KMS-11 (cell line): Measurements from ENCODE around the gene VAT1.

Experiments used
- H2AFZ ChIP-seq: fragments of 200-600 bp; sonication (generic); 2 replicates; pipeline ENCODE4 v1.6.1; 2016; ENCODE audit warnings: antibody characterized with exemption, mixed run types, low read depth
- H3K27ac ChIP-seq: fragments of 200-600 bp; sonication (generic); 2 replicates; pipeline ENCODE4 v1.6.1; 2016; ENCODE audit warnings: mild to moderate bottlenecking, mixed run types
- H3K27me3 ChIP-seq: fragments of 200-600 bp; sonication (generic); 2 replicates; pipeline ENCODE4 v1.6.1; 2017; ENCODE audit warnings: mild to moderate bottlenecking, low read depth, mixed run types, moderate library complexity; ENCODE audit not compliant: insufficient read depth
- H3K36me3 ChIP-seq: fragments of 200-600 bp; sonication (generic); 2 replicates; pipeline ENCODE4 v1.6.1; 2017; ENCODE audit warnings: mild to moderate bottlenecking, mixed run types; ENCODE audit not compliant: insufficient read depth
- H3K4me1 ChIP-seq: fragments of 200-600 bp; sonication (generic); 2 replicates; pipeline ENCODE4 v1.6.1; 2016; ENCODE audit warnings: mild to moderate bottlenecking, low read depth, mixed run types; ENCODE audit not compliant: poor library complexity, severe bottlenecking
- H3K4me2 ChIP-seq: fragments of 200-600 bp; sonication (generic); 2 replicates; pipeline ENCODE4 v1.7.0; 2016; ENCODE audit warnings: mild to moderate bottlenecking, mixed run types
- H3K4me3 ChIP-seq: fragments of 200-600 bp; sonication (generic); IDR thresholded peaks from 2 replicates; pipeline ENCODE4 v1.6.1; 2017; ENCODE audit warnings: low read depth, low read length, mixed read lengths; ENCODE audit not compliant: insufficient read depth
- H3K79me2 ChIP-seq: fragments of 200-600 bp; sonication (generic); 2 replicates; pipeline ENCODE4 v1.6.1; 2016; ENCODE audit warnings: low read depth, mixed run types; ENCODE audit not compliant: insufficient read depth
- H3K9ac ChIP-seq: fragments of 200-600 bp; sonication (generic); 2 replicates; pipeline ENCODE4 v1.6.1; 2016; ENCODE audit warnings: mild to moderate bottlenecking, mixed run types
- H4K20me1 ChIP-seq: fragments of 200-600 bp; sonication (generic); 2 replicates; pipeline ENCODE4 v1.6.1; 2016; ENCODE audit warnings: mild to moderate bottlenecking, mixed run types; ENCODE audit not compliant: insufficient read depth
- CTCF ChIP-seq: fragments of 200-600 bp; sonication (generic); conservative IDR thresholded peaks from 2 replicates; pipeline ENCODE4 v1.6.1; 2017; ENCODE audit warnings: low read depth, mild to moderate bottlenecking, antibody characterized with exemption, low read length, moderate library complexity, mixed read lengths

The VAT1 gene

DNA sequence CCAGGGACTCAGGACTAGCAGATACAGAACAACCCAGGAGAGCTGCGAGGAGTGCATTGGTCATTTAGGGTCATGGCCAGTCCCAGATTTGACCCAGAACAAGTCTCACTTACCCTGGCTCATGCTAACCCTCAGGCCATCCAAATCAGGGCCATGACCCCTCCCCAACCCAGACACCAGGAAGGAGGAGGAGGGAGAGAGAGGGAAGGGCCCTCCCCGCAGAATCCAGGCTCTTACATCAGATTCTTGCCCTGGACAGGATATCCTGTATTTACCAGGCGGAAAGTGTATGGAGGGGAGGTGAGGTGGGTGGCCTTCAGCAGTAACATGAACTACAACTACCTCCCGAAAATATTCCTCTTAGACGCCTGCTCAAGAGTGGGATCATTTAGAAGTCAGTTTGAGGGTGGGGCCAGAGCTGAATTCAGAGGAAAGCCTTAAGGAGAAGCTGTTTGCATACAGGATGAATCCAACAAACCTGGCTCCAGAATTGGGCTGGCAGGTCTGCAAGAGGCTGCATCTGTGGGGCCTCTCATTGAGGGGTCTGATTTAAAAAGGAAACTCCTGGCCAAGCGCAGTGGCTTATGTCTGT, 2.1 kb downstream of the VAT1 start:
- H3K27me3 ChIP-seq: no peaks in the 10 kb centered on the region
- no peaks in the 10 kb centered on the region for H3K79me2 ChIP-seq
- H3K27ac ChIP-seq: no peak overlapping the region
- no peaks in the 10 kb centered on the region for H4K20me1 ChIP-seq
- H2AFZ ChIP-seq: no peak overlapping the region
- no peak for TF ChIP-seq CTCF
- peaks cover 18% of the 10 kb centered on the region for H3K4me1 ChIP-seq
- no peak overlapping the region for H3K4me2 ChIP-seq
- no peak overlapping the region for H3K9ac ChIP-seq
- H3K36me3 ChIP-seq: no peaks in the 10 kb centered on the region
- H3K4me3 ChIP-seq: no peak overlapping the region

DNA sequence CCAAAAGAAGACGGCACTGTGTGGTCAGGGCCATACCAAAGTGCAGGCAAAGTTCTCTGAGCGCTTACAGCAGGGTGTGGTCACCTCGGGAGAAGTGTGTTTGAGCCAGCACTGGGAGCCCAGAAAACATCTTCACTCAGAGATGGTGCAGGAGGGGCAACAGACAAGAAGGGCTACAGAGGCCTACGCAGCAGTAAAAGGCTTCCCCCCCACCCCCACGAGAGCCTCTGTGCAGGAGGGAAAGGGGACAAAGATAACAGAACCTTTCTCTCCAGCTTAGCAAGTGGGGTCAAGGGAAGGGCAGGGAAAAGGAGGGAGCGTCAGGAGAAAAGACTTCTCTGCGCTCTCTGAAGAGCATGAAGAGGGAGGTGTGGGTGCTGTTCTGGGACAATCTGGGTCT, 2.8 kb downstream of the VAT1 start:
- H3K79me2 ChIP-seq: no peaks in the 10 kb centered on the region
- no peak overlapping the region for H3K27ac ChIP-seq
- H2AFZ ChIP-seq: no peak overlapping the region
- no peak for TF ChIP-seq CTCF
- peaks cover 18% of the 10 kb centered on the region for H3K4me1 ChIP-seq
- no peak overlapping the region for H3K9ac ChIP-seq
- no peaks in the 10 kb centered on the region for H3K27me3 ChIP-seq
- H4K20me1 ChIP-seq: no peaks in the 10 kb centered on the region
- H3K36me3 ChIP-seq: no peaks in the 10 kb centered on the region
- no peak overlapping the region for H3K4me3 ChIP-seq
- no peak overlapping the region for H3K4me2 ChIP-seq

- no peaks in the 10 kb centered on the region for H3K36me3 ChIP-seq
- H3K9ac ChIP-seq: no peak overlapping the region
- H2AFZ ChIP-seq: no peak overlapping the region
Observed at GRCh38 chr17:43018932-43019331, 3.3 kb downstream of the VAT1 start.

DNA sequence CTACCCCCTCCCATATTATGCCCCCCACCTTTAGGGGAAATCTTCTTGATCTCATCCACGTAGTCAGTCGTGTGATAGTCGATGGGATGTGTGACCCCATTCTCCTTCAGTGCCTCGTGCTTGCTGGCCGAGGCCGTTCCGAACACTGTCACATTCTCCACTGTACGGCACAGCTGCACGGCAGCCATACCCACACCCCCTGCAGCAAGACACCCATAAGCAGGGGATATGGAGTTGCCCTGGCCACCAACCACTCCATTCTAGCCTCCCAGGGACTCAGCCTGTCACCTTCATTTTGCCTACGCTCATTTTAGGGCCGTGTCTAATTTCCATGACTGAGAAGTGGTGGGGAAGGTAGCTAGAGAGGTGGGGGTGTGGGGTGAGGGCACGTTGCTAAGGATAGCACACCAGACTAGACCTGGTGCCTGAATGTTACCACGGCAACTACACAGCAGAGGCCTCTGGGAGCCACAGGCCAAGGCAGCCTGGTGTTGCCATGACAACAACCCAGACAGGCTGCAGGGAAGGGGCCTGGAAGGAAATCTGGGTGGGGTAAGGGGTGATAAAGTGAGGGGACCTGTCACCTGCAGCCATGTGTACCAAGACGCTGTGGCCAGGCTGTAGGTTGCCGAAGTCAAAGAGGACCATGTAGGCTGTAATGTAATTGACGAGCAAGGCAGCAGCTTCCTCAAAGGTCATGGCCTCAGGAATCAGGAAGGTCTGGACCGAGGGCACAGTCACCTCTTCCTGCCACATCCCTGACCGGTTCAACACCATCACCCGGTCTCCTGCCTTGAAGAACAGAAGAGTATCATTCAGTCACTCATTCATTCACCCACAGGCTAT, 4.0 kb downstream of the VAT1 start:
- Histone ChIP-seq H3K4me3 (no peak overlapping the region), H3K4me1 (peaks cover 18% of the 10 kb centered on the region), H3K36me3 (no peaks in the 10 kb centered on the region), H3K27ac (no peak overlapping the region), H3K27me3 (no peaks in the 10 kb centered on the region), H3K4me2 (no peak overlapping the region), H3K79me2 (no peaks in the 10 kb centered on the region), H4K20me1 (no peaks in the 10 kb centered on the region), H2AFZ (no peak overlapping the region), H3K9ac (no peak overlapping the region)
- no peak for TF ChIP-seq CTCF

More at GRCh38 chr17:43018932-43019331, 3.3 kb downstream of the VAT1 start:
- Histone ChIP-seq H4K20me1 (no peaks in the 10 kb centered on the region), H3K4me1 (peaks cover 18% of the 10 kb centered on the region), H3K4me2 (no peak overlapping the region), H3K27me3 (no peaks in the 10 kb centered on the region), H3K27ac (no peak overlapping the region), H3K4me3 (no peak overlapping the region), H3K79me2 (no peaks in the 10 kb centered on the region)
- TF ChIP-seq CTCF: no peak
